Erythroblast (primary cell): ENCODE results near the gene TNNC2.

Experiments used
- GATA1 ChIP-seq: IDR thresholded peaks from 2 replicates; pipeline ENCODE4 v1.6.1; 2011; ENCODE audit warnings: low read depth, mild to moderate bottlenecking, control low read depth, low read length, moderate library complexity
- POLR2A ChIP-seq: IDR thresholded peaks from 2 replicates; pipeline ENCODE4 v1.6.1; 2011; ENCODE audit warnings: mild to moderate bottlenecking, low read length

- TF ChIP-seq POLR2A (no peak), GATA1 (no peak)
Measured at GRCh38 chr20:45810191-45810970, 16.7 kb downstream of the TNNC2 start.
